AG10803 (cell line): ENCODE measurements around the gene TMEM232.

Experiments
- DNase-seq: peaks from one replicate; pipeline ENCODE4 v3.0.0; 2010; ENCODE audit warnings: low read depth
- H3K4me3 ChIP-seq: 2 replicates; pipeline ENCODE4 v1.5.1; 2011; ENCODE audit warnings: mild to moderate bottlenecking, low read length, control low read depth
- TF ChIP-seq, protein P1 (sequence below): conservative IDR thresholded peaks from 2 replicates; pipeline ENCODE4 v1.5.1; 2011; ENCODE audit warnings: mild to moderate bottlenecking, low read length, control low read depth, inconsistent platforms

The TMEM232 gene

DNA sequence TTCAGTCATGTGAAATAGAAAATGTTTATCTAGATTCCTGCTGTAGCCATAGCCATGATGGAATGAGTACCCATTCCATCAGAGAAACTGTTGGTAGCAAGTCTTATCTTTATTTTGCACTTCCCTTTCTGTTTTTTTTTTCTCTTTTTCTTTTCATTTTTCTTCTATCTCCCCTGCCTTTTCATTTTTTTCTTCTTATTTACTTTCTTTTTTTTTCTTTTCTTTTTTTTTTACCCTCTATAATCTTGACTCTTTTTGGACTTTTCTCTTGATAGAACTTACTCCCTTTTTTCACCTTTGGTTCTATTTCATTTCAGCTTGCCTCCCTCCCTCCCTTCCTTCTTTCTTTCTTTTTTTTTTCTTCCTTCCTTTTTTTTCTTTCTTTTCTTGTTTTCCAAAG lies 27.7 kb upstream of the TMEM232 start:
- DNase-seq, result no peak
- H3K4me3 ChIP-seq, result no peak overlapping the region
- TF ChIP-seq, protein P1, sequence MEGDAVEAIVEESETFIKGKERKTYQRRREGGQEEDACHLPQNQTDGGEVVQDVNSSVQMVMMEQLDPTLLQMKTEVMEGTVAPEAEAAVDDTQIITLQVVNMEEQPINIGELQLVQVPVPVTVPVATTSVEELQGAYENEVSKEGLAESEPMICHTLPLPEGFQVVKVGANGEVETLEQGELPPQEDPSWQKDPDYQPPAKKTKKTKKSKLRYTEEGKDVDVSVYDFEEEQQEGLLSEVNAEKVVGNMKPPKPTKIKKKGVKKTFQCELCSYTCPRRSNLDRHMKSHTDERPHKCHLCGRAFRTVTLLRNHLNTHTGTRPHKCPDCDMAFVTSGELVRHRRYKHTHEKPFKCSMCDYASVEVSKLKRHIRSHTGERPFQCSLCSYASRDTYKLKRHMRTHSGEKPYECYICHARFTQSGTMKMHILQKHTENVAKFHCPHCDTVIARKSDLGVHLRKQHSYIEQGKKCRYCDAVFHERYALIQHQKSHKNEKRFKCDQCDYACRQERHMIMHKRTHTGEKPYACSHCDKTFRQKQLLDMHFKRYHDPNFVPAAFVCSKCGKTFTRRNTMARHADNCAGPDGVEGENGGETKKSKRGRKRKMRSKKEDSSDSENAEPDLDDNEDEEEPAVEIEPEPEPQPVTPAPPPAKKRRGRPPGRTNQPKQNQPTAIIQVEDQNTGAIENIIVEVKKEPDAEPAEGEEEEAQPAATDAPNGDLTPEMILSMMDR, result no peak

DNA sequence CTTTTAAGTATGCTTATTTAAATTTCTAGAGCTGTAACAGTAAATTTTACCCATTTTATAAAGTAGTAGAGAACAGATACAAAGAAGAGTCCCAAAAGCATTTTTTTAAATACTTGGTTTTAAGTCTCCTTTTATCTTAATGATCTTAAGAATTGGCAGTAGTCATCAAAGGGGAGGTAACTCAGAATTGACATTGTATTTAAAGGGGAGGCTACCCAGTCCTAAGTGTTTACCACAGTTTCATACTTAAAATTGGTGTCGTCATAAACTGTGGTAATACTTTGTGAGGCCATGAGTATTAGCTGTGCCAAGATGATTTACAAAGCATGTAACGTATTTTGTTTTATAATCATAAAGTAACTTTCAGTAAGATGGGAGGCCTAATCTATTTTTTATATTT lies 27.1 kb upstream of the TMEM232 start:
- TF ChIP-seq, protein P1, result no peak
- H3K4me3 ChIP-seq, result no peak overlapping the region
- DNase-seq, result no peak

DNA sequence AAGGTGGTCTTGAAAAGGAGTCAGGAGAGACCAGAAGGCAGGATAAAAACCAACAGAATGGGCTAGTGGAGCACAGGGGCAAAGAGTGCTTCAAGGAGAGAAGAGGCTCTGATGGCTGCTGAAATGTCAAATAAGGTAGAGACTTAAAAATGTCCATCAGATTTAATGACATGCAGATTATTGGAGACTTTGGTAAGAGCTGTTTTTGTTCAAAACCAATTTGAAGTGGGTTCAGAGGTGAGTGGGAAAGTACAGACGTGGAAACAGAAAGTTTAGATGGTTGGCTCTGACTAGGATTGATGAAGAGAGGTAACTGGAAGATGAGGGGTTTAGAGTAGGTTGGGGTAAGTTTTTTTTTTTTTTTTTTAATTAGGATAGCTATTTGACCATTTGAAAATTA lies 26.5 kb upstream of the TMEM232 start:
- DNase-seq, result no peak
- no peak overlapping the region for H3K4me3 ChIP-seq
- TF ChIP-seq, protein P1, result no peak

DNA sequence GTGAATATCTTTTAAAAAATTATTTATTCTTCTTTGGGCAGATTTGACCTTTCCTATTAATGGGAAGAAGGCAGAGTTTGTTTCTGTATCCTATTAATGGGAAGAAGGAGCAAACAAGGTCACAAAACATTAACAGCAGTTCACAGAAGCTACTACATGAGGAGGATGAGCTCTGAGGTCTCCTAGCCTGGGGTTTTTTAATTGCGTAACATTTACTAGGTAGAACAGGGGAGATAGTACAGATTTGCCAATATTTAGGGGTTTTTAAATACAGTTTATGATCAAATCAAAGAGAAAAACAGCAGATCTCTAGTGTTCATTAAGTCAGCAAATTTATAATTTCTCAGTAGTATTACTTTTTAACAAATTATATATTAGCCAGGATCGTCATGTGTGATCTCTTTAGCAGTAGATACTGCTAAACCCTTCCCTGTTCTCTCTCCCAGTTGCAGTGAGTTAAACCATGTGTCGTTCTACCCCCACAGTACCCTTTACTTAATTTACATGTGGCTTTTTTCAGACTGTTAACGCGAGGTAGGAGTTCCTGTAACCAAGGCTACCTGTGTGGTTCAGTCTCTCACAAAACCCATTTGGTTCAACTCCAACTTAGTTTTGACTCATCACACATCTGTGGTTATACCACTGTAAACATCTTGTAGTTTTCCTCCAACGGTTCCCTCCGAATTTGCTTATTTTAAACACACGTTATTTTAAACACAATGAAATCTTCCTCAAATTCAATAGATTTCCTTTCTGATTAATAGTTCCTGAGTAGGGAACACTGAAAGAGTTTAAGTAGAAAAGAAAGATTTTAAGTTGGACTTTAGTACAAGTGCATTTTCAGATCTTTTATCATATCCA lies 25.7 kb upstream of the TMEM232 start:
- H3K4me3 ChIP-seq, result no peak overlapping the region
- DNase-seq, result no peak
- TF ChIP-seq, protein P1, result no peak

DNA sequence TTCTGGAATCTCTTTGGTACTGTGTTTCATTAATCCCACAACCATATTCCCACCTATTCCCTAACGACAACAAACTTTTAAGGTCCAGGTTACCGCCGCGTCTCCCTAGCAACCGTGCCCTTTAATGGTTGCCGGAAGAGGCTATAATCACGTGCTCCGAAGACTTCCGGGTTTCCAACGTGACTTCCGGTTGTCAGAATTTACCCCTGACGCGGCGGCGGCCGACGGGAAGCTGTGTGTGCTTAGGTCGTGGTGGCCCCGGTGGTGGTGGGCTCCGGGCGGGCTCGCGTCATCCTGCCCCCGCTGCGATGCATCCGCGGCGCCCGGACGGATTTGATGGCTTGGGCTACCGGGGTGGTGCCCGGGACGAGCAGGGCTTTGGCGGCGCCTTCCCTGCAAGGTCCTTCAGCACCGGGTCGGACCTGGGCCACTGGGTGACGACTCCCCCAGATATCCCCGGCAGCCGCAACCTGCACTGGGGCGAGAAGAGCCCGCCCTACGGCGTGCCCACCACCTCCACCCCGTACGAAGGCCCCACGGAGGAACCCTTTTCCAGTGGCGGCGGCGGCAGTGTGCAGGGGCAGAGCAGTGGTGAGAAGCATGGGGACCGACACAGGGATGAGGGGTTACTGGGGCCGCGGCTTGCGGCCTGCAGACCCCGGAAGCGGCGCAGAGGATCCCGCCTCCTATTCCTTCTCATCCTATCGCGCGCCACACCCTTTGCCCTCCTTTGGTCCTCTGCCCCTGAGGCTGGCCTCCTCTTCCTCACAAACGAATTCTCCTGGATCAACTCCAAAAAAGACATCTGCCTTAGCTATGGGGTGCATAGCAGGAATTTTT lies 12.6 kb upstream of the TMEM232 start, which contains the start of gene SLC25A46:
Gene SLC25A46, plus strand, starts transcription at position 196 of the 840 bp plus-strand sequence. Its CDS starts 113 bp downstream, at position 309.
- DNase-seq, result peak; percentile 84
- TF ChIP-seq, protein P1, result no peak
- peak within 1 kb of the TSS; percentile 86 for H3K4me3 ChIP-seq

DNA sequence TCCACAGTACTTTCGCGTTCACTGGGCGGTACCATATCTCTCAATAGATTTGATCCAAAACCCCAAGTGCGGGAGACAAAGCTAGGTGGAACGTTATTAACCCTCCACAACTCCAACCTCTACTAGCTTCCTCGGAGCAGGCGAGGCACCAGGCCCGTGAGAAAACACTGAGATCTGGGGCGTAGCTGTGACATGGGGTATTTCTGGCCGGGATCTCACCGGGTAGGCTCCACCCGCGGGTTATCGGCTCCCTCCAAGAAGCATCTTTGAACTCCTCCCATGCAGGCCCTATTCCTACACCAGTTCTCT lies 12.0 kb upstream of the TMEM232 start:
- no peak for DNase-seq
- H3K4me3 ChIP-seq, result peak overlapping the region; percentile 86
- TF ChIP-seq, protein P1, result no peak

DNA sequence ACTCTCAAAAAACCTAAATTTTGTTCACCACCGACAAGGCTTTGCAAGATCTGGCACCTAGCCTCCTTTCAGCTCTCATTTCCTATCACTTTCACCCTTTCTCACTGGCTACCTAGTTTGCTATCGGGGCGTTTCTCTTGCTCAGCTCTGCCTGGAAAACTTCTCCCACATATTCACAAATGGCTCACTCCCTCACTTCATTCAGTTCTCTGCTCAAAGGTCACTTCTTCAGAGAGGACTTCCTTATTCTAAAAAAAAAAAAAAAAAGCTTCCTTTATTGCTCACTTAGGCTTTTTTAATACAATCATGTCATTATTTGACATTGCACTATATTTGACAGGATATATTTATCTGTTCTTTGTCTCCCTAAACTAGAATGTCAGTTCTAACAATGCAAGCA lies 10.3 kb upstream of the TMEM232 start:
- no peak for DNase-seq
- H3K4me3 ChIP-seq, result no peak overlapping the region
- TF ChIP-seq, protein P1, result no peak
